SK-N-SH (cell line): ENCODE results near the gene SSTR5.

ENCODE experiments used
- TF ChIP-seq, protein P1 (sequence below): fragments of 200-600 bp; sonication (generic); IDR thresholded peaks from 2 replicates; pipeline ENCODE4 v1.6.1; 2017; ENCODE audit warnings: antibody characterized with exemption, mild to moderate bottlenecking, moderate library complexity
- TF ChIP-seq, protein P2 (sequence below): fragments of 150-350 bp; IDR thresholded peaks from 2 replicates; pipeline ENCODE4 v1.6.1; 2016; ENCODE audit warnings: mild to moderate bottlenecking, low read depth, low read length

DNA sequence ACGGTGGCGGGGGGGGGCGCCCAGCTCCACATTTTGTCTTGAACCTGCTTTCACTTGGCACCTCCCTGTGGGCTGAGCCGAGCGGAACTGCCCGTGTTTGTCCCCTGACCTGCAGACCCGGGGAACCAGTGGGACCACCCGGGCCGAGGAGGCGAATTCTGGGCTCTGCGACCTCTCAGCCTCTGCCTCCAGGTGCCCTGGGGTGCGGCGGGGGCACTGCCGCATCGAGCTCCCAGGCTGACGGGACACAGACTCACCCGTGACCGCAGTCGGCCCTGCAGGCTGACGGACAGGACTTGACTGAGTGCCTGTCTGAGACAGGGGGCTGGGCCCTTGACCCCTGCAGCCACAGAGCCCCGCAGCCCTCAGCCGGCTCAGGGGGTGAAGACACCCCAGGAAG is 34.6 kb downstream of the SSTR5 start:
- TF ChIP-seq, protein P1, sequence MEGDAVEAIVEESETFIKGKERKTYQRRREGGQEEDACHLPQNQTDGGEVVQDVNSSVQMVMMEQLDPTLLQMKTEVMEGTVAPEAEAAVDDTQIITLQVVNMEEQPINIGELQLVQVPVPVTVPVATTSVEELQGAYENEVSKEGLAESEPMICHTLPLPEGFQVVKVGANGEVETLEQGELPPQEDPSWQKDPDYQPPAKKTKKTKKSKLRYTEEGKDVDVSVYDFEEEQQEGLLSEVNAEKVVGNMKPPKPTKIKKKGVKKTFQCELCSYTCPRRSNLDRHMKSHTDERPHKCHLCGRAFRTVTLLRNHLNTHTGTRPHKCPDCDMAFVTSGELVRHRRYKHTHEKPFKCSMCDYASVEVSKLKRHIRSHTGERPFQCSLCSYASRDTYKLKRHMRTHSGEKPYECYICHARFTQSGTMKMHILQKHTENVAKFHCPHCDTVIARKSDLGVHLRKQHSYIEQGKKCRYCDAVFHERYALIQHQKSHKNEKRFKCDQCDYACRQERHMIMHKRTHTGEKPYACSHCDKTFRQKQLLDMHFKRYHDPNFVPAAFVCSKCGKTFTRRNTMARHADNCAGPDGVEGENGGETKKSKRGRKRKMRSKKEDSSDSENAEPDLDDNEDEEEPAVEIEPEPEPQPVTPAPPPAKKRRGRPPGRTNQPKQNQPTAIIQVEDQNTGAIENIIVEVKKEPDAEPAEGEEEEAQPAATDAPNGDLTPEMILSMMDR: no peak
- TF ChIP-seq, protein P2, sequence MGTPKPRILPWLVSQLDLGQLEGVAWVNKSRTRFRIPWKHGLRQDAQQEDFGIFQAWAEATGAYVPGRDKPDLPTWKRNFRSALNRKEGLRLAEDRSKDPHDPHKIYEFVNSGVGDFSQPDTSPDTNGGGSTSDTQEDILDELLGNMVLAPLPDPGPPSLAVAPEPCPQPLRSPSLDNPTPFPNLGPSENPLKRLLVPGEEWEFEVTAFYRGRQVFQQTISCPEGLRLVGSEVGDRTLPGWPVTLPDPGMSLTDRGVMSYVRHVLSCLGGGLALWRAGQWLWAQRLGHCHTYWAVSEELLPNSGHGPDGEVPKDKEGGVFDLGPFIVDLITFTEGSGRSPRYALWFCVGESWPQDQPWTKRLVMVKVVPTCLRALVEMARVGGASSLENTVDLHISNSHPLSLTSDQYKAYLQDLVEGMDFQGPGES: no peak
